GM21576 (cell line): ENCODE data around the gene CAMK2D.
"Not testable (repeated sequence)": the region's sequence is repeated elsewhere in the genome, so short reads cannot be mapped to it uniquely, and the experiment has no call there.

Source experiments
- ATAC-seq: cut with Tn5 transposase; IDR thresholded peaks from one replicate; pipeline ENCODE4 v1.9.1; 2021; ENCODE audit warnings: mild to moderate bottlenecking, moderate library complexity; ENCODE audit not compliant: unreplicated experiment

Gene CAMK2D

DNA sequence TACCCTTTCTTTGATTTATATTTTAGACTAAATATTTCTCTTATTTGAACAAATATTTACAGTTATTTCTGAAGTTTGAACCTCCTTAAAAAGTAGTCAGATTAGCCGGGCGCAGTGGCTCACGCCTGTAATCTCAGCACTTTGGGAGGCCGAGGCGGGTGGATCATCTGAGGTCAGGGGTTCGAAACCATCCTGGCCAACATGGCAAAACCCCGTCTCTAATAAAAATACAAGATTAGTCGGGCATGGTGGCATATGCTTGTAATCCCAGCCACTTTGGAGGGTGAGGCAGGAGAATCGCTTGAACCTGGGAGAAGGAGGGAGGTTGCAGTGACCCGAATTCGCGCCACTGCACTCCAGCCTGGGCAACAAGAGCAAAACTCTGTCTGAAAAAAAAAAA is 2.4 kb upstream of the CAMK2D start:
- ATAC-seq = not testable (repeated sequence)

DNA sequence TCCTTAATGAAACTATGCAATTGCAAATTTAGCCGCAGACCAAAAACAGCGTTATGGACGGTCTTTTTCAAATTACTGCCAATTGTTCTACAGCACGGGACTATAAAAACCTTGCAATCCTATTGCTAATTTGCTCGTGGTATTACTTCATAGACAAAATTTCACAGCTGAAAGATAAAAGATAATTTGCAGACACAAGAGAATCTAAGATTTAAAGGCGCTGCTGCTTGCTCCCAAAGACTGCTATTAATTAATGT is 1.4 kb upstream of the CAMK2D start:
- no peak for ATAC-seq

DNA sequence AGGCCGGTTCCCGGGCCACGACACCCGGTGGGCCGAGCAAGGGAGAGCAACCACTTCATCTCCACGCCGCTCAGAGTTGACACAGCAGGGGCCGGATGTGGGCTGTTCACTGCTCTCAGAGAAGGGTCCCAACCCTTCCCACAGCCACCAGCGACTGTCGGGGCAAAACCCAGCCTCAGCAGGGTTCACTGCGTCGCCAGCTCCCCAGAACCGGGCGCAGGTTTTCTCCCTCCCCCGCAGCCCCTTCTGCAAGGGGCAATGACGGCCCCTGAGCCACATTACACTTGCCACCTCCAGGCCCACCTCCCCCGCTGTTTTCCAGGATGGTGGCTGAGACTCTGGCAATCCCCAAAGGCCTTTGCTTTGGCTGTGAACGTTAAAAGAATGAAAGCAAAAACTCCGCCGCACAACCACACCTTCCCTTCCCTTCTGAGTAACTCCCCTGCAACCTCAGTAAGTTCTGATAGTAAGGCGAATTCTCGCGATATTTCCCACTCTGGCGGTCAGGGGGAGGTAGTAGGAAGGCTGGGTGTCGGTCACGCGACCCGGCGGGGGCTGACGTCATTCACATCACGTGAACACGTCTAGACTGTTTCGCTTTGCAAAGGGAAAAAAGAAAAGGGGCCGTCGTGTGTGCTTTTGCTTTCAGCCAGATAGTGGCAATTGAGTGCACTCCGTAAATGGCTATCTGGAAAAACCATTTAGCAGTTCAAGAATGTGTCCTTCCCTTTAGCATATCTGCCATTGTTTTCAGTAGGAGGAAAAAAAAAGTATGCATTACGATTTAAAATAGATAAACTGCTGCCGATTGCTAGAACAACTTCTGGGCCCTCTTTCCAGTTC is 869 bp upstream of the CAMK2D start:
- peak; percentile 61 for ATAC-seq

DNA sequence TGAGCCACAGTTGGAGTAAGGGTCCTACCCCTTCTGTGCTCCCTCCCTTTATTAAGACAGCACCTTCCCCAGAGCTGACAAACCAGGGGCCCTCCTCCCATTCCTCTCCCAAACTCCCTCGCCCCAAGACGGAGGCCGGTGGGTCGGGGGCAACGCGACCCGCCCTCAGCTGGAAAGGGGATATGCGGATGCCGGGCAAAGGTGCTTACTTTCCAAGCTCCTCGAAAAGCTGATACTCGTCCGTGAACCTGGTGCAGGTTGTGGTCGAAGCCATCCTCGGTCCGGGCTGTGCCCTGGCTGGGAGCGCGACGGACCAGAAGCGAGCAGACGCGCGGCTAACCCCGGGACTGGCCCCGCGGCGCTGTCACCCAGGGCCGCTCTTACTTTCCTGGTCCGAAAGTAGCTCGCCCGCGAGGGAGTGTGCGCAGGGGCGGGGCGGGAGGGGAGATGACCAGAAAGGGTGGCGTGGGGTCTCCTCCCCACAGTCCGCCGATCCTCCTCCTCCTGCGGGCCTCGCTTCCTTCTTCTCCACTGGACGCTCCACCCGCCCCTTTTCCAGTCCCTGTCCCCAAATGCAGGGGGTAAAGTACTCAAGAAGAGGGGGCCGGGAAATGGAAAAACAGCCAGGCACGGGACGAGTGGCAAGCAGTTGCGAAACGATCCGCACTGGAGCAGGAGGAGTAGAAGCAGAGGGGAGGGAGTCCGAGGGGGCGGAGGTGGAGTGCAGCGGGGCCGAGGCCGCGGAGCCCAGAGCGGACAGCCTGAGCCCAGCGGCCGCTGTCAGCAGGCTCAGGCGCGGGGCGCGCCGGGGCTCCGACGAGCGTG is 531 bp downstream of the CAMK2D start:
- ATAC-seq = peak; percentile 20

DNA sequence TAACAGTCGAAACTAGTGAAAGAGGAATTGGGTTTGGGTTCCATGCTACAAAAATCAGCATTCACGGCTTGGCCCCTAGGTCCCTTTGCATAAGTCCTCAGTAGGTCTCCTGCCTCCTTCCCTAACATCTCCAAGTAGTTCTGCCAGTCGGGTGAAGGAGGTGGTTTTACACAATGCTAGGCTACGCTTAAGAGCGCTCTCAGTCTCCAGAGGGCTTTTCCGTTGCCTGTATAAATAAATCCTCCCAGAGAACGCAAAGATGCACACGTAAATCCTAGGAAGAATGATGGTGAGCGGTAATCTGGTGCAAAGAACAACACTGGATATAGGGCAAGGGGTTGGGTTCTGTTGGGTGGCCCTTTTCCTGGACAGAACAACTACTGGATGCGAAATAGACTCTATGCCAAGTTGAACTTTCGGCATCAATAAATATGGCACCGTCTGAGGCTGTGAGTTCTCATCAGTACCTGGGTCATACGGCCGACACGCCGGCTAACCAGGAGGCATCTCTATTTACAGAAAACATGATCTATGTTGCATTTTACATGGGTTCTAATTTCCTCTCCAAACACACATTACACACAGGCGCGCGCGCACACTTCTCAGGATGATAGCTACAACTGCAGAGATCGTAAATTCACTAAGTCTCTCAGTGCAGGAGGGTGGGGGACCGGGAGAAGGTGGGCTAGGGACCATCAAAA is 1.3 kb downstream of the CAMK2D start:
- no peak for ATAC-seq

DNA sequence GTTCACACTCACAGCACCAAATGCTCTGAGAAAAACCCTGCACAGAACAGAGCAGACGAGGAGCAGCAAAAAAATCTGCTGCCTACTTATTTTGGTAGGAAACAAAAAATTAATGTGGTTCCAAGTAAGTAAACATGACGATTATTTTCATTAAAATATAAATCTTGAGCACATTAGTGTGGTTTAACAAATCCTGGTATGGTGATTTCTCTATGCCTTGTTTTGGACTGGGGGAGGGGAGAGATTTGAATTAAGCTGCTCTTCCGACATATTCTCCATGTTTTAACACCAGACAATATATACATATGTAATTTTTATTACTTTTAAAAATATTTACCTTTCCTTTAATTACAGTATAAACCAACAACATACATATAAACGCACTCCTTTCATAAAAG is 1.8 kb downstream of the CAMK2D start:
- no peak for ATAC-seq

DNA sequence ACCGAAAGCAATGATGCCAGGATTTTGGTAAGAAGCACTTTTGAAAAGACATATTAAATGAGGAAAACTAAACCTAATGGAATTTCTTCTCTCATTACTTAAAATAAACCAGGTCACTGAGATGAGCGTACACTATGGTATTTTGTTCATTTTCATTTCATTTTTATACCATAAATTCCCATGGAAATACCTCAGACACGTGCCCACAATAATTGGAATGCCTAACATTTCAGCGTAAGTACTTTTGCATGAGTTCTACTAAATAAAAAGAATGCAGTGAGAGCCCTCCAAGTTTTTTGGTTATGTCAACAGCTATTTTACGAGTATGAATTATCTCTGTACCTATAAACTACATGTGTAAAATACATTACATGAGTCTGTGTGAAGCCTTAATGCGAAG is 3.2 kb downstream of the CAMK2D start:
- no peak for ATAC-seq

DNA sequence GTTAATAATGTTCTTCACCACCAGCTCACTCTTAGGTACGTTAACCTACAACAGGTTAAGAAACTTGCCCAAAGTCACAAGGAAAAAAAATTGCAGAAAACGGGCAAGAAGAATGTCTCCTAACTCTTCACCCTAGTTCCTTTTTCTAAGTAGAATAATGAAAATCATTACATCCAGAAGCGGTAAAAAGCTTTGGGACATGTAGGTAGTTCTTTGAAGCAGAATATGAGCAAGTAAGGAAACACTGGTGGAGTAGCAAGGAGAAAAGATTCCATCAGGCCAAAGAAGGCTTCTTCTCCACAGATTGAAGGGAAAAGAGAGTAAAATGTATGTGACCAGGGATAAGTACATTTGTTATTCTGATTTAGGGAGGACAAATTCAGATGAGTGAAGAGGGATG is 4.1 kb downstream of the CAMK2D start:
- no peak for ATAC-seq

DNA sequence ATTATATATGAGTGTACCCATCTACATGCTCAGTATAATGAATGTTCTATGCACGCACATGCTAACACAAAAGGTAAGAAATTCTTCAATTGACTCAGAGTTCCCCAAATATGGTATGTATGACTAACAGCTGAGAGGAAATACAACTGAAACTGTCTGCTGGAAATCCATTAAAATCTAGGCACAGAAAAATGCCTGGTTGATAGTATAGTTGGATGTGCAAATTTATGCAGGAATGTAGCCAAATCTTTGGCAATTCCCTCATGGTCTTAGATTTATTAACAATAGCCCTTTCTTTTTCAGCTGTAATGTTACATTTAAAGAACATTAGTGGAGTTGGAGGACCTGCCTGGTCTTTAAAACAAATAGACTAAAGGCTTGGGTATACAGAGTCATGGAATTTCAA is 5.5 kb downstream of the CAMK2D start:
- ATAC-seq = peak; percentile 80

DNA sequence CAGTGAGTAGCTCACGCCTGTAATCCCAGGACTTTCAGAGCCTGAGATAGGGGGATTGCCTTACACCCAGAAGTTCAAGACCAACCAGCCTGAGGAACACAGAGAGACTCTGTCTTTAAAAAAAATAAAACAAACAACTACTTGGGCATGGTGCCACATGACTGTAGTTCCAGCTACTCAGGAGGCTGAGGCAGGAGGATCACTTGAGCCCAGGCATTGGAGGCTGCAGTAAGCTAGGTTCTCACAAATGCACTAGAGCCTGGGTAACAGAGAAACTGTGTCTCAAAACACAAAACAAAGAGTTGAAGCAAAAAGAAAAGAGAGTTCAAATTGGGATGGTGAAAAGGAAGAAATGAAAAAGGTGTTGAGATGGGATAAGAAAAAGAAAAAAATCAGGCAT is 10.8 kb downstream of the CAMK2D start:
- ATAC-seq = no peak

DNA sequence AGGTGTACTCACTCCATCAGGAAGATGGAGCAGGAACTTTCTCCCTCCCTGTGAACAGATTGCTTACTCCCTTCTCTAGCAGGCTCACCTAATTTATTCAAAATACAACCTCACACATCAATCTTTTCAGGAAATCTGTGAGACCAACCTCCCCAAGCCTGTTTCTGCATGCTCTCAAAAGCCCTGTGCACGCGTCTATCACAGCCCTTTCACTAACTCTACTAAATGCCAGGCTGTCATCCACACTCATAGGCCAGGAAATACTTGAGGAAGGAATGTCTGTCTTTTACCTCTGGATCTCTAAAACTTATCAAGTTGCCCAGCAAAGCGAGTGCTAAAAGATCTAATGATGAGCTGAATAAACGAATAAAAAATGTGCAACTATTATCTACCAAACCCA is 11.2 kb downstream of the CAMK2D start:
- ATAC-seq = no peak

DNA sequence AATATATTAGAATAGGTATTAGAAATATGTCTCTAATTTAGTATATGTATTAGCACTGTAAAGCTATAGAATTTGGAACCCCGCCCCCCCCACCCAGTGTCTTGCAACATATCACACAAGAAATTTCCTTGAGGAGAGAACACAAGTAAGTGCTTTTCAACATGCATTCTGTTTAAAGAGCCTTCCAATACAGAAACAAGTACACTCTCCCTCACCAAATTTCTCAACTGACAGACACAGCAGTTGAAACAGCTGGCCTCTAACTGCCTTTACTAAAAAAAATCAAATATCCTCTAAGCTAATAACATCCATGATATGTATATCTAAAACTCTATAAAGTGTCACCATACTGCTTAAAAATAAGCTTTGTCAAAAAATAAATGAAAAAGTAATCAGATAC is 12.4 kb downstream of the CAMK2D start:
- ATAC-seq = no peak

DNA sequence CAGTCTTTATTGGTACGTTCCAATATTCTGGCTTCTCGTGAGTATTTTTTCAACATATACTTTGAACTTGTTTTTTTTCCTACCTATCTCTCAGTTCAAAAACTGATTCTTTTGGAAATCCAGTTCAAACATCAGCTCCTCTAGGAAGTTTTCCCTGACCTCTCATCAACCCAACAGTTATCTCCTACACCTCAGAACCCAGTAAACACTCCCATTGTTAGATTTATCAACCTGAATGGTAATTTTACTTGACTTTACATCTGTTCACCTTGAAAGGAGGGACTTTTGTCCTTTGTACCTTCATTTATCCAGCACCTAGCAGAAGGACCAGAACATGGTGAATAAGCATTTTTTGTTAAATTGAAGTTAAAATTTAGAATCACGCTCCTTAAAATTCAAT is 13.6 kb downstream of the CAMK2D start:
- no peak for ATAC-seq

DNA sequence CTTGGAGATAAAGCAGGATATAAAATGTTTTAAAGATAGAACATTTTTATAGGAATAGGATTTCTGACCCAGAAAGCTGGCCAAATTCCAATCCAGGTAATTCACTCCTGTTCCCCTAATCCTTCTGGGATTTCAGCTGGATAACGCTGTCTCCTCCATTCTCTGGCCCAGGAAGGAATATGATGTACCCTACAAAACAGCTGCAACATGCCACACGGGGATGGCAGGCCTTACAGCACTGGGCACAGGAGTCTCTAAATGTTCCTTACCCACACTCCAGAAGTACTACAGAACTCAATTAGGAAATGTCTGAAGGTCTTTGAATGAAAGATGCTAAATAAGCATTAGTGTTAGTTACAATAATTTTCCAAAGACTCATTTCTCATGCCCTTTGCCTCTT is 15.8 kb downstream of the CAMK2D start:
- no peak for ATAC-seq

DNA sequence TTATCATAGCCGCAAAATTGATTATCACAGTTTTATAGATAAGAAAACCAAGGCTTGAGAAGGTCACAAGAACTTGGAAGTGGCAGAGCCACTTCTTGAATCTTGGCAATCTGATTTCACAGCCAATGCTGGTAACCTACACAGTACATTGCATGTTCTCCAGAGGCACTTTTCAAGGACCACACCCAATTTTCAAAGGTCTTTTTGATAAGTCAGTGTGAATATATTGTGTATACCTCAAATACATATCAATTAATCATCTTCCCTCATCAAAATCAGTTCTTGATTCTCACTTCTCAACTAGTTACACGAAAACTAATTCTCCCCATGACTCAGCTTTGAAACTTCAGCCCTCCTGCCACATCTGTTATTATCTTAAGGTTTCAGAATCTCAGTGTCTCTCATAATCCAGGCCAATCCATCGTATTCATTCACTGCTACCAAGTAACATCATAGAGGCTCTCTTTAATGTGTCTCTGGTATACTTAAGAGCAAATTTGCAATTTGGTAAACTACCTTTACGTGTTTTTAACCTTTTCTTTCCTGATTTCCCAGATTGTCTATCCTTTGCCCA is 16.8 kb downstream of the CAMK2D start:
- no peak for ATAC-seq

DNA sequence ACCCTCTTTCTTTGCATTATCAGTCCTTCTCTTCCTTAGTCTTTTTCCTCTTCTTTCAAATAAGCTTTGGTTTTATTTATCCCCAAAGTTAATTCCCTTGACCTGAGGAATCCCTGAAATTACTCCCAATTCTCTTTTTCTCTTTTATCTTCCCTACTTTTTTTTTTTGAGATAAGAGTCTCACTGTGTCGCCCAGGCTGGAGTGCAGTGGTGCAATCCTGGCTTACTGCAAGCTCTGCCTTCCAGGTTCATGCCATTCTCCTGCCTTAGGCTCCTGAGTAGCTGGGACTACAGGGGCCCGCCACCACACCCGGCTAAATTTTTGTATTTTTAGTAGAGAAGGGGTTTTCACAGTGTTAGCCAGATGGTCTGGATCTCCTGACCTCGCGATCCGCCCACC is 17.8 kb downstream of the CAMK2D start:
- ATAC-seq = no peak

DNA sequence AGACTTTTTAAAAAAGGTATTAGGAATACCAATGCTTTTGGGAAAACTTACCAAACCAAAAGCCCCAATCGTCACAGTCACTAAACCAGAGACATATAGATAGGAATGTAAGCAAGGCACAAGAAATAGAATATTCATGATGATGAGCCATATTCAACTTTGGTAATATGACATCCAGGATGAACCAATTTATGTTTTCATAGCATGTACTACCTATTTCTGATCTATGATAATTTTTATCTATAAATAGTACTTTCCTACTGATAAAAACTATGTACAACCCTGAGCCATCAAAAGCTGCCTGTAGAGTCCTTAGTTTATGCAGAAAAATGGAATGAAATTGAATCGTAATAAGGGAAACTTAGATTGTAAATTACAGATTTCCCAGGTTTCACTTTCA is 18.9 kb downstream of the CAMK2D start:
- no peak for ATAC-seq

DNA sequence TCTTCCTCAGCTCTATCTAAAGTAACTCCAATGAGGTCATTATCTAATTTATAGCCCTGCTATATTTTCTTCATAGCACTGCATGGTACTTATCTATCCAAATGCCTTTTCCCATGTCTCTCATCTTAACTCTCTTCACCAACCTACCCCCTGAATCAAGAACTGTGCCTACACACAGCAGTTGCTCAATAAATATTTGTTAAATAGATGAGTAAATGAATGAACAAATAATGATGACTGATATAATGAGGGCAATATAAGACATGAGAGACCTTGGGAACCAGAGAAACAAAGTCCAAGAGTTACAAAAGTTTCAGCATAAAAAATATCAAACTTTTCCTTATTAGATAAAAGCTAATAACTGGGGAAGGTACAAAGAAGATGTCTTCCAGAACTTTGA is 19.6 kb downstream of the CAMK2D start:
- no peak for ATAC-seq

DNA sequence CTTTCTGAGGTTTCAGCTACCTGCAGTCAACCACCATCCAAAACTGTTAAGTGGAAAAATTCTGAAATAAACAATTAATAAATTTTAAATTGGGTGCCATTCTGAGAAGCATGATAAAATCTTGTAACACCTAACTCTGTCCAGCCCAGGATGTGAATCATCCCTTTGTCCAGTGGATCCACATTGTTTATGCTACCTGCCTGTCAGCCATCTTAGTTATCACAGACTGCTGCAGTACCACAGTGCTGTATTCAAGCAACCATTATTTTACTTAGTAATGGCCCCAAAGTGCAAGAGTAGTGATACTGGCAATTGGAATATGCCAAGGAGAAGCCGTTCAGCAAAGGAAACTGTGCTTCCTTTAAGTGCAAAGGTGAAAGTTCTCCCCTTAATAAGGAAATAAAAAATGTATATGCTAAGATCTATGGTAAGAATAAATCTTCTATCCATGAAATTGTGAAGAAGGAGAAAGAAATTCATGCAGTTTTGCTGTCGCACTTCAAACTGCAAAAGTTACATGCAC is 20.6 kb downstream of the CAMK2D start:
- no peak for ATAC-seq

DNA sequence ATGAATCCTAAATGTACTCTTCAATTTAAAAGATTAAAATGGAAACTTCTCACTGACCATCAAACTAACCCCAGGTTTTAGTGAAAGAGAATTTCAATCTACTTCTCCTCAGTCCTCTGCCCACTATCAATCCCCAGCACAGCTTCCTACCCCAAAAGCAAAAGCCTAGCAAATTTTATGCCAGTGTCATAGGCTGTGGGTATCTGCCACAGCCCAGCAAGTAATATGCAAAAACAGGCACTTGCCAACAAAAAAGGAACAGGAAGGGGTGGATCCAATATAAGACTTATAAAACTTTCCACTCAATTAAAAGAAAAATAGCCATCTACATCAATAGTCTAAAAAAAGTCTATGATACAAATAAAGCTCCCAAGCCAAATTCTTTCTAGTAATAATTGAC is 22.3 kb downstream of the CAMK2D start:
- no peak for ATAC-seq

DNA sequence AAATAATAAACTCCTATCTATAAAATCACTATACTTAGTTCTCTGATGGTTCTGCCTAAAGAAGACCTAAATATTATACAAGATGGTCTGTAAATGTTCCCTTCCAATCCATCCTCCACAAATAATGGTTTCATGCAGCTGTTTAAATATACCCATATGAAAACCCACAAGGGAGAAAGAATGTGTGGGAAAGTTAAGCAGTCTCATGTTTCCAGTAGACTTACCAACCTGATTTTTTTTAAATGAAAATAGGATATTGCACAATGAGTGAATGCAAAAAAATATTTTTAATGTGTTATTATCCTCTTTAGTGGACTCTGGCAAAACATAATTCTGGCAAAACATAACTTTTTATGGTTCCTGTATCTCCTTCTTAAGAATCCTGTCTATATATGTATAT is 23.3 kb downstream of the CAMK2D start:
- no peak for ATAC-seq
